HEK293 (cell line): Measurements from ENCODE around the gene CELSR1.

Experiments
- CTCF ChIA-PET: fragments of 350-600 bp; formaldehyde crosslinking; extraction: SDS; loops from one replicate; lab custom pipeline; 2021; ENCODE audit warnings: antibody characterized with exemption; lab: Yijun Ruan, JAX
- POLR2A ChIA-PET: fragments of 300-600 bp; formaldehyde crosslinking; extraction: SDS; loops from one replicate; lab custom pipeline; 2020; ENCODE audit warnings: antibody characterized with exemption, inconsistent platforms; lab: Yijun Ruan, JAX
- H3K27ac ChIP-seq: fragments of 200-500 bp; sonication (Bioruptor generic); 2 replicates; pipeline ENCODE4 v1.5.1; 2014; ENCODE audit warnings: low read depth, low read length, control low read depth, inconsistent platforms; ENCODE audit errors: extremely low read depth
- H3K36me3 ChIP-seq, 2 experiments: fragments of 200-500 bp in 1 of 2; sonication (Bioruptor generic) in 1 of 2; 1 replicate in 1 of 2; 2 replicates in 1 of 2; pipeline ENCODE4 v1.5.1; 2014 to 2017; ENCODE audit warnings: inconsistent platforms in 2 of 2, low read length in 2 of 2; ENCODE audit not compliant: control insufficient read depth in 2 of 2, insufficient read depth in 1 of 2
- H3K4me1 ChIP-seq: fragments of 200-500 bp; sonication (Bioruptor generic); 2 replicates; pipeline ENCODE4 v1.5.1; 2014; ENCODE audit warnings: mild to moderate bottlenecking, low read length, inconsistent platforms; ENCODE audit not compliant: control insufficient read depth, insufficient read depth
- H3K4me3 ChIP-seq: 2 replicates; pipeline ENCODE4 v1.5.1; 2011; ENCODE audit warnings: low read depth, mild to moderate bottlenecking, control low read depth, low read length, moderate library complexity
- H3K9me3 ChIP-seq: fragments of 200-500 bp; sonication (Bioruptor generic); 2 replicates; pipeline ENCODE4 v1.5.1; 2014; ENCODE audit warnings: low read depth, low read length, inconsistent platforms; ENCODE audit not compliant: control insufficient read depth, insufficient read depth
- KLF9 ChIP-seq: fragments of 450-650 bp; formaldehyde crosslinking; IDR thresholded peaks from 2 replicates; pipeline ENCODE4 v1.5.1; 2016; ENCODE audit warnings: missing biosample characterization, missing genetic modification characterization, low read depth
- SALL2 ChIP-seq: fragments of 450-650 bp; formaldehyde crosslinking; IDR thresholded peaks from 2 replicates; pipeline ENCODE4 v1.5.0; 2017; ENCODE audit warnings: missing biosample characterization, mild to moderate bottlenecking, missing genetic modification characterization, borderline replicate concordance
- ZBTB1 ChIP-seq: fragments of 450-650 bp; formaldehyde crosslinking; IDR thresholded peaks from 2 replicates; pipeline ENCODE4 v1.5.1; 2016; ENCODE audit warnings: missing biosample characterization, missing genetic modification characterization
- ZNF157 ChIP-seq: fragments of 450-650 bp; formaldehyde crosslinking; IDR thresholded peaks from 2 replicates; pipeline ENCODE4 v1.5.1; 2016; ENCODE audit warnings: missing biosample characterization, missing genetic modification characterization
- ZNF214 ChIP-seq: fragments of 450-650 bp; formaldehyde crosslinking; IDR thresholded peaks from 2 replicates; pipeline ENCODE4 v1.5.1; 2017; ENCODE audit warnings: missing biosample characterization, mild to moderate bottlenecking, missing genetic modification characterization, borderline replicate concordance
- ZNF433 ChIP-seq: fragments of 450-650 bp; formaldehyde crosslinking; IDR thresholded peaks from 2 replicates; pipeline ENCODE4 v1.5.1; 2016; ENCODE audit warnings: missing biosample characterization, missing genetic modification characterization, low read depth
- ZNF473 ChIP-seq: fragments of 450-650 bp; formaldehyde crosslinking; IDR thresholded peaks from 2 replicates; pipeline ENCODE4 v1.5.1; 2017; ENCODE audit warnings: missing biosample characterization, missing genetic modification characterization
- ZNF658 ChIP-seq: fragments of 450-650 bp; formaldehyde crosslinking; IDR thresholded peaks from 2 replicates; pipeline ENCODE4; 2016; ENCODE audit warnings: missing biosample characterization, missing genetic modification characterization
- TF ChIP-seq, protein P1 (sequence below): fragments of 450-650 bp; formaldehyde crosslinking; IDR thresholded peaks from 2 replicates; pipeline ENCODE4 v1.5.1; 2016; ENCODE audit warnings: missing biosample characterization, missing genetic modification characterization
- TF ChIP-seq, protein P2 (sequence below): fragments of 450-650 bp; formaldehyde crosslinking; conservative IDR thresholded peaks from 2 replicates; pipeline ENCODE4 v1.5.1; 2016; ENCODE audit warnings: low read depth, missing biosample characterization, missing genetic modification characterization
- TF ChIP-seq, protein P3 (sequence below): fragments of 450-650 bp; formaldehyde crosslinking; IDR thresholded peaks from 2 replicates; pipeline ENCODE4 v1.5.1; 2017; ENCODE audit warnings: missing biosample characterization, missing genetic modification characterization
- TF ChIP-seq, protein P4 (sequence below): fragments of 450-650 bp; formaldehyde crosslinking; IDR thresholded peaks from 2 replicates; pipeline ENCODE4; 2016; ENCODE audit warnings: missing biosample characterization, missing genetic modification characterization

Gene CELSR1

DNA sequence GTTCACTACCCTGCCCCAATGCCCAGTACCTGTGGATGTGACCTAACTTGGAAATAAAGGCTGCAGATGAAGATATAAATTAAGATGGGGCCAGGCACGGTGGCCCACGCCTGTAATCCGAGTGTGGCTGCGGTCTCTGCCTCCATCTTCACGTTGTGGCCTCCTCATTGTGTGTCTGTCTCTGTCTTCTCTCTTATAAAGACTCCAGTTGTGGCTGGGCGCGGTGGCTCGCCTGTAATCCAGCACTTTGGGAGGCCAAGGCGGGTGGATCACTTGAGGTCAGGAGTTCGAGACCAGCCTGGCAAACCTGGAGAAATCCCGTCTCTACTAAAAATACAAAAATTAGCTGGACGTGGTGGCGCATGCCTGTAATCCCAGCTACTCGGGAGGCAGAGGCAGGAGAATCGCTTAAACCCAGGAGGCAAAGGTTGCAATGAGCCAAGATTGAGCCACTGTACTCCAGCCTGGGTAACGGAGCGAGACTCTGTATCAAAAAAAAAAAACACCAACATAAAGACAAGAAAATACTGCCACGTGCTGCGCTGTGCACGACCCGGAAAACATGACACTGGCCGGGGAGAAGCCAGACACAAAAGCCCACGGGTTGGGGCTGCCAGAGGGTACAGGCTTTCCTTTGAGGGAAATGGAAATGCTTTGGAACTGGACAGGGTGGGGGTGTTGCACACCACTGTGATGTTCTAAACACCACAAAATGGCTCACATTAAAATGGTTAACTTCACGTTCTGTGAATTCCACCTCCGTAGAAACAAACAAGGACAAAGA, 18.7 kb downstream of the CELSR1 start:
- no peak for TF ChIP-seq ZNF473 (tag by site-specific recombination)
- TF ChIP-seq, protein P1, sequence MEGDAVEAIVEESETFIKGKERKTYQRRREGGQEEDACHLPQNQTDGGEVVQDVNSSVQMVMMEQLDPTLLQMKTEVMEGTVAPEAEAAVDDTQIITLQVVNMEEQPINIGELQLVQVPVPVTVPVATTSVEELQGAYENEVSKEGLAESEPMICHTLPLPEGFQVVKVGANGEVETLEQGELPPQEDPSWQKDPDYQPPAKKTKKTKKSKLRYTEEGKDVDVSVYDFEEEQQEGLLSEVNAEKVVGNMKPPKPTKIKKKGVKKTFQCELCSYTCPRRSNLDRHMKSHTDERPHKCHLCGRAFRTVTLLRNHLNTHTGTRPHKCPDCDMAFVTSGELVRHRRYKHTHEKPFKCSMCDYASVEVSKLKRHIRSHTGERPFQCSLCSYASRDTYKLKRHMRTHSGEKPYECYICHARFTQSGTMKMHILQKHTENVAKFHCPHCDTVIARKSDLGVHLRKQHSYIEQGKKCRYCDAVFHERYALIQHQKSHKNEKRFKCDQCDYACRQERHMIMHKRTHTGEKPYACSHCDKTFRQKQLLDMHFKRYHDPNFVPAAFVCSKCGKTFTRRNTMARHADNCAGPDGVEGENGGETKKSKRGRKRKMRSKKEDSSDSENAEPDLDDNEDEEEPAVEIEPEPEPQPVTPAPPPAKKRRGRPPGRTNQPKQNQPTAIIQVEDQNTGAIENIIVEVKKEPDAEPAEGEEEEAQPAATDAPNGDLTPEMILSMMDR (tag by site-specific recombination) = no peak
- TF ChIP-seq, protein P2, sequence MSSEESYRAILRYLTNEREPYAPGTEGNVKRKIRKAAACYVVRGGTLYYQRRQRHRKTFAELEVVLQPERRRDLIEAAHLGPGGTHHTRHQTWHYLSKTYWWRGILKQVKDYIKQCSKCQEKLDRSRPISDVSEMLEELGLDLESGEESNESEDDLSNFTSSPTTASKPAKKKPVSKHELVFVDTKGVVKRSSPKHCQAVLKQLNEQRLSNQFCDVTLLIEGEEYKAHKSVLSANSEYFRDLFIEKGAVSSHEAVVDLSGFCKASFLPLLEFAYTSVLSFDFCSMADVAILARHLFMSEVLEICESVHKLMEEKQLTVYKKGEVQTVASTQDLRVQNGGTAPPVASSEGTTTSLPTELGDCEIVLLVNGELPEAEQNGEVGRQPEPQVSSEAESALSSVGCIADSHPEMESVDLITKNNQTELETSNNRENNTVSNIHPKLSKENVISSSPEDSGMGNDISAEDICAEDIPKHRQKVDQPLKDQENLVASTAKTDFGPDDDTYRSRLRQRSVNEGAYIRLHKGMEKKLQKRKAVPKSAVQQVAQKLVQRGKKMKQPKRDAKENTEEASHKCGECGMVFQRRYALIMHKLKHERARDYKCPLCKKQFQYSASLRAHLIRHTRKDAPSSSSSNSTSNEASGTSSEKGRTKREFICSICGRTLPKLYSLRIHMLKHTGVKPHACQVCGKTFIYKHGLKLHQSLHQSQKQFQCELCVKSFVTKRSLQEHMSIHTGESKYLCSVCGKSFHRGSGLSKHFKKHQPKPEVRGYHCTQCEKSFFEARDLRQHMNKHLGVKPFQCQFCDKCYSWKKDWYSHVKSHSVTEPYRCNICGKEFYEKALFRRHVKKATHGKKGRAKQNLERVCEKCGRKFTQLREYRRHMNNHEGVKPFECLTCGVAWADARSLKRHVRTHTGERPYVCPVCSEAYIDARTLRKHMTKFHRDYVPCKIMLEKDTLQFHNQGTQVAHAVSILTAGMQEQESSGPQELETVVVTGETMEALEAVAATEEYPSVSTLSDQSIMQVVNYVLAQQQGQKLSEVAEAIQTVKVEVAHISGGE (tag by site-specific recombination) = no peak
- TF ChIP-seq KLF9 (tag by site-specific recombination) = no peak
- TF ChIP-seq, protein P3, sequence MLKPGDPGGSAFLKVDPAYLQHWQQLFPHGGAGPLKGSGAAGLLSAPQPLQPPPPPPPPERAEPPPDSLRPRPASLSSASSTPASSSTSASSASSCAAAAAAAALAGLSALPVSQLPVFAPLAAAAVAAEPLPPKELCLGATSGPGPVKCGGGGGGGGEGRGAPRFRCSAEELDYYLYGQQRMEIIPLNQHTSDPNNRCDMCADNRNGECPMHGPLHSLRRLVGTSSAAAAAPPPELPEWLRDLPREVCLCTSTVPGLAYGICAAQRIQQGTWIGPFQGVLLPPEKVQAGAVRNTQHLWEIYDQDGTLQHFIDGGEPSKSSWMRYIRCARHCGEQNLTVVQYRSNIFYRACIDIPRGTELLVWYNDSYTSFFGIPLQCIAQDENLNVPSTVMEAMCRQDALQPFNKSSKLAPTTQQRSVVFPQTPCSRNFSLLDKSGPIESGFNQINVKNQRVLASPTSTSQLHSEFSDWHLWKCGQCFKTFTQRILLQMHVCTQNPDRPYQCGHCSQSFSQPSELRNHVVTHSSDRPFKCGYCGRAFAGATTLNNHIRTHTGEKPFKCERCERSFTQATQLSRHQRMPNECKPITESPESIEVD (tag by site-specific recombination) = no peak
- TF ChIP-seq, all 188 proteins: peak for 0
- peaks cover 0 to 5% of the 10 kb centered on the region in 2 experiments; a peak in 2 of 3 replicates for H3K36me3 ChIP-seq
- H3K27ac ChIP-seq = no peak overlapping the region
- ChIA-PET POLR2A (no interaction called here), CTCF (no interaction called here)
- no peaks in the 10 kb centered on the region for H3K9me3 ChIP-seq
- H3K4me1 ChIP-seq = peaks cover 3% of the 10 kb centered on the region; the same call in 1 of the 2 replicates
- H3K4me3 ChIP-seq = no peak overlapping the region

DNA sequence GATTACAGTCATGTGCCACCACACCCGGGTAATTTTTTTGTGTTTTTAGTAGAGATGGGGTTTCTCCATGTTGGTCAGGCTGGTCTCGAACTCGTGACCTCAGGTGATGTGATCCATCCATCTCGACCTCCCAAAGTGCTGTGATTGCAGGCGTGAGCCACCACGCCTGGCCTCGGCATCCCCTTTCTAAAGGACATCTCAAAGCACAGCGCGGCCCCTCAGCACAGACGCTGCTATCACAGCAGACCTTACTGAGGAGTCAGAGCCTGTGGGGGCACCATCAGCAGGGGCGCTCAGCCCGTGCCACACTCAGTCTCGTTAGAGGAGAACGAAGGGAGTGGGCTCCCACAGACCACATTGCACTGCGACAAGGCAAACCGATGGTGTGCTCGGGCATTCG, 19.4 kb downstream of the CELSR1 start:
- Histone ChIP-seq H3K36me3 (peaks cover 0 to 5% of the 10 kb centered on the region in 2 experiments; a peak in 2 of 3 replicates), H3K4me1 (peaks cover 3% of the 10 kb centered on the region; the same call in 1 of the 2 replicates), H3K9me3 (no peaks in the 10 kb centered on the region), H3K27ac (no peak overlapping the region), H3K4me3 (no peak overlapping the region)
- ChIA-PET POLR2A (no interaction called here), CTCF (no interaction called here)
- no peak for TF ChIP-seq ZNF433
- TF ChIP-seq ZNF214 (tag by site-specific recombination) = no peak
- TF ChIP-seq ZNF157 (tag by site-specific recombination) = no peak
- TF ChIP-seq ZNF658 (tag by site-specific recombination) = no peak
- no peak for TF ChIP-seq ZBTB1 (tag by site-specific recombination)
- TF ChIP-seq, protein P4, sequence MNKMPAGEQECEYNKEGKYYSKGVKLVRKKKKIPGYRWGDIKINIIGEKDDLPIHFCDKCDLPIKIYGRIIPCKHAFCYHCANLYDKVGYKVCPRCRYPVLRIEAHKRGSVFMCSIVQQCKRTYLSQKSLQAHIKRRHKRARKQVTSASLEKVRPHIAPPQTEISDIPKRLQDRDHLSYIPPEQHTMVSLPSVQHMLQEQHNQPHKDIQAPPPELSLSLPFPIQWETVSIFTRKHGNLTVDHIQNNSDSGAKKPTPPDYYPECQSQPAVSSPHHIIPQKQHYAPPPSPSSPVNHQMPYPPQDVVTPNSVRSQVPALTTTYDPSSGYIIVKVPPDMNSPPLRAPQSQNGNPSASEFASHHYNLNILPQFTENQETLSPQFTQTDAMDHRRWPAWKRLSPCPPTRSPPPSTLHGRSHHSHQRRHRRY (tag by site-specific recombination) = no peak
- TF ChIP-seq SALL2 (tag by site-specific recombination) = no peak
